Measurements from ENCODE around the gene LMO2.
"Not testable (repeated sequence)": the region's sequence is repeated elsewhere in the genome, so short reads cannot be mapped to it uniquely, and the experiment has no call there.

The LMO2 gene

DNA sequence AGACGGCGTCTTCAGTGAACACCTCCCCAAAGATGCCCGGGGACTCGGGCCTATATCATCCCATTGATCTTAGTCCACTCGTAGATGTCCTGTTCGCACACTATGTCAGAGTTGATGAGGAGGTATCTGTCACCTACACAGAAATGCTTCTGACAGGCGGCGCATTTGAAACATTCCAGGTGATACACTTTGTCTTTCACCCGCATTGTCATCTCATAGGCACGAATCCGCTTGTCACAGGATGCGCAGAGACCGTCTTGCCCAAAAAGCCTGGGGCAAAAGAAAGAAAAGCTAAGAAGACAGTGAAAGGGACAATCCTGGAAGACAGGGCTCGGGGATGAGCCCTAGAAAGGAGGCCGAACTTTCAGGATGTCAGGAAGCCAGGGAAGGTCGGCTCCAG lies 32.6 kb downstream of the LMO2 start:
- DNase-seq, result no peak

DNA sequence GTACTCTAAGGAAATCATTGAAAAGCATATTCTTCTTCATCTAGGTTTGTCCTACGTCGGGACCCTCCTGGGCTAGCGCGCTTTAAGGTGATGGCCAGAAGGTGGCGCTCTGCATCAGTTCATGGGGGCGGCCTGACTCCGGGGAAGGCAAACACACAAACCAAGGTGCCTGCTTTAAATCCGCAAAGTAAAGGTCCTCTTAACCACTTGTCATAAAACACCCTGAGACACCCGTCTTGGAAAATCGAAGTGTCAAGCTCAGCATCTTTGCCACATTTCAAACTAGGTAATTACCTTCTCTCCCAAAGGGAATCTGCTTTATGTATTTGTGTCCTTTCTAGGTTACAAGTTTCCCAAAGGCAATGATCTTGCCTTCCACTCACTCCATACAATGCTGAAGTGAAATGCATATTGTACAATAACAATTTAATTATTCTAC lies 33.9 kb downstream of the LMO2 start:
- peak; percentile 59 for DNase-seq

DNA sequence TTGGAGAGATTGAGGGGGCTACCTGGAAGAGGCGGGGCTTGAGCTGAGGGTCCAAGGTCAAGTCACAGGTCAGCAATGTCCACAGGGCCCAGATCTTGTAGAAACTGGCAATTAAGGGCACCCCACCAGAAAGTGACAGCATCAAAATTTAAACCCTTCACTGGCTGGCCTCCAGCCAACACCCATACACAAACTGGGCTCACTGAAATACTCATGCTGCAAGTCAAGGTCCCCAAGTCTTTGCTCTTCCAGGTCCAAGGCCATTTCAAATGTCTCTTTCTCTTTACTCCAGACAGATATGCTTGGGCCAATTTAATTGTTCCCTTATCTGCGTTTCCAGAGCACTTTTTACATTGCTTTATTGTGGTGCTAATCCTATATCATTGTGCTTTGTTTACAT lies 36.4 kb downstream of the LMO2 start:
- no peak for DNase-seq

DNA sequence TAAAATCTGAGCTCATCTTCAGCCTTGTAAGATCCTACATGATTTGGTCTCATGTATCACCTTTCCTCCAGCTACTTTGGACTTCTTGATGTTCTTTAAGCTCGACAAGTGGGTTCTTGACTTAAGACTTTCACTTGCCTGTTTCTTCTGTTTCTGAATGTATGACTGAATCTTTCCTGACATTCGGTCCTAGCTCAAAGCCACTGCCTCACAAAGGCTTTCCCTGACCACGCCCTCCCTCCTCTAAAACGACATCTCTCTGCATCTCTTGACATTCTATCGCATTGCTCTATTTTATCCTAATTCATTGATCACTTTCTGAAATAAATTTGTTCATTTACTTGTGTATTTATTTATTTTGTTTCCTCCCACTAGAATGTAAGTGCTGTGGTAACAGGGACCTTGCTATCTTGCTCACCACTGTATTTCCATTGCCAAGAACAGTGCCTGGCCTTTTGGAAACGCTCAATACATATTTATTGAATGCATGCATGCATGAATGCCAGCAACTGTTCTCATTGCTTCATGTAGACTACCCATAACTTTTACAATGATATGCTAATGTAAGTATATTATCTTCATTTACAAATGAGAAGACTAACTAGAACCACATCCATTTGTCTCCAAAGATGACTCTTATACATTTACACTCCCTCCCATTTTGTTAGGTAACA lies 43.0 kb downstream of the LMO2 start:
- DNase-seq, result no peak

DNA sequence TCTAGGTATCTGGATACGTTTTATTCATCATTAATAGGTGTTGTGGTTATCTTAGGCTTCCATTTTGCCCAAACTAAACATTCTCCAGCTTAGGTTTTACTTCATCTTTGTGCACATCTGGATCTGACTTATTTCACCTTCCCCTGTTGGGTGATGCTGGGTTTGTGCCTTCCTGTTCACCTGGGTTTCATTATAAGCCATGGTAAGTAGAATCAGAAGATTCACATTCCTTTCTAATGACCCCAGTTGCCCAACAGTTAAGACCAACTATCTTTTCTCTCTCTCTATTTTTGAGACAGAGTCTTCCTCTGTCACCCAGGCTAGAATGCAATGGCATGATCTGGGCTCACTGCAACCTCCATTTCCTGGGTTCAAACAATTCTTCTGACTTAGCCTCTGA lies 44.6 kb downstream of the LMO2 start:
- DNase-seq, result no peak

DNA sequence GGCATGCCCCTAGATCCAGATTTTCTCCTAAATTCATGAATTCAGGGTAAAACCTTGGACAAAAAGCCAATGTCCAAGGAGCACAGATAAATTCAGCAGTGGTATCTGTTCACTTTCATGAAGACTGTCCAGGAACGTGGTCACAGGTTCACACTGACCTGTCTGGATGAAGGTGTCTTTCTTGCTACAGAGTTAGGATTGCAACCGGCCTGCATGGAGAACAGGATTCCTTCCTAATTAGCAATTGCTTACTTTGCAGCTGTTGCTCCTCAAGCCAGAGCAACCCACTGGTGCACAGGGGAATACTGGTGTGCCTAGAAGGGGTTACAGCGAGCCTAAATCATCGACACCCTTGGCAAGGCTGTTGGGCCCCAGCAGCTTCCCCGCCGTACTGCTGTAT lies 47.6 kb downstream of the LMO2 start:
- DNase-seq, result no peak

DNA sequence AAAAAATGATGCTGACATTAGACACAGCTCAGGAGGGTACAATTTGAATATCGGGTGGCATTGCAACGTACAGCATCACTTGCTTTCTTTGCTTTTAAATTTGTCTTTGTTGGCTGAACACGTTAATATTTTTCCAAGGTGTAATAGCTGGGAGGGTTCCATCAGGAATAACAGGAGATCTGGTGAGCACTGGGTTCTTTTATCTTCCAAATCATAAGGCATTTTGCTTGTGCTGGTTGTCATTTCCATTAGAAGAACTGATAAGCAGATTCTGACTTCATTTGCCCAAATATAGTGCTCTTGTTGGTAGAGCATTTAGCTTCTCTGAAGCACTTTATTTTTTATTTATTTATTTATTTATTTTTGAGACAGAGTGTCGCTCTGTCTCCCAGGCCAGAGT lies 48.9 kb downstream of the LMO2 start:
- DNase-seq, result no peak

DNA sequence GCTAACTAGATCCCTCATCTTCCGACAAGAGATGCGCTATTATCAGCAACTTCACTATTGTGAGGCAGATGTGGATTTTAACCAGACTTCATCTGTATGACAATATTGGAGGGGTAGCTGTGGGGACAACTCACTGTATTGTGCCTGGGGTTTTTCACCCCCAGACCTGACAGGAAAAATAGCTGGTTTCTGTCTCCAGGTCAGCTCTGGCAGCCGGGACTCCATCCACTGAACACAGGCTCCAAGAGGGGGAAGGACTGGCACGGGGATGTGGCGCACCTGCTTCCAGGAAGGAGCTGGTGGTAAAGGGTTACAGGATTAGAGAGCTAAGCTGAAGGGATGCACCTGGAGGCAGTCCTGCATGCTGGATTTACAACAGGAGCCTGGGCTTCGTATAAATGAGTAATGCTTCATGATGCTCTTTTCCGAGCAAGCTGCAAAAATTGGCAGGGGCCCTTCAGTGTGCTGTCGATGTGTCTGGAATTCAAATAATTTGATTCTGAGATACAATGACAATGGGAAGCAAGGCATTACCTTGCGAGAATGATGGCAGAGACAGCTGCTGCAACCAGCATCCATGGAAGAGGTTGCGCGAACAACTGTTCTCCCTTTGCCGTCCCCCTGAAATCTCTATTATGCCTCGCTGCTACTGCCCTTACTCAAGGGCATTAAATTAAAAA lies 49.5 kb downstream of the LMO2 start:
- DNase-seq, result no peak

DNA sequence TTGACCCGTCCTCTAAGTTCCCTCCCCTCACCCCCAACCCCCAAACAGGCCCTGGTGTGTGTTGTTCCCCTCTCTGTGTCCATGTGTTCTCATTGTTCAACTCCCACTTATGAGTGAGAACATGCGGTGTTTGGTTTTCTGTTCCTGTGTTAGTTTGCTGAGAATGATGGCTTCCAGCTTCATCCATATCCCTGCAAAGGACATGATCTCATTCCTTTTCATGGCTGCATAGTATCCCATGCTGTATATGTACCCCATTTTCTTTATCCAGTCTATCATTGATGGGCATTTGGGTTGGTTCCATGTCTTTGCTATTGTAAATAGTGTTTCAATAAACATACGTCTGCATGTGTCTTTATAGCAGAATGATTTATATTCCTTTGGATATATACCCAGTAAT lies 53.6 kb downstream of the LMO2 start:
- DNase-seq, result not testable (repeated sequence)

DNA sequence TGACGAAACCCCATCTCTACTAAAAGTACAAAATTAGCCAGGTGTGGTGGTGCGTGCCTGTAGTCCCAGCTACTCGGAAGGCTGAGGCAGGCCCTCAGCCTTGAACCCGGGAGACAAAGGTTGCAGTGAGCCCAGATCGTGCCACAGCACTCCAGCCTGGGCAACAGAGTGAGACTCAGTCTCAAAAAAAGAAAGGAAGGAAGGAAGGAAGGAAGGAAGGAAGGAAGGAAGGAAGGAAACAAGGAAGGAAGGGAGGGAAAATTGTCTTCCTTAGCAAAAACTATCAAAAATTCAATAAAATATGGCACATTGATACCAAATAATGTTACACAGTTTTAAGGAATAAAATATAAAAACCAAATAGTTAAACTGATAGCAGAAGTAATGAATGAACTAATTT lies 54.5 kb downstream of the LMO2 start:
- DNase-seq, result not testable (repeated sequence)

DNA sequence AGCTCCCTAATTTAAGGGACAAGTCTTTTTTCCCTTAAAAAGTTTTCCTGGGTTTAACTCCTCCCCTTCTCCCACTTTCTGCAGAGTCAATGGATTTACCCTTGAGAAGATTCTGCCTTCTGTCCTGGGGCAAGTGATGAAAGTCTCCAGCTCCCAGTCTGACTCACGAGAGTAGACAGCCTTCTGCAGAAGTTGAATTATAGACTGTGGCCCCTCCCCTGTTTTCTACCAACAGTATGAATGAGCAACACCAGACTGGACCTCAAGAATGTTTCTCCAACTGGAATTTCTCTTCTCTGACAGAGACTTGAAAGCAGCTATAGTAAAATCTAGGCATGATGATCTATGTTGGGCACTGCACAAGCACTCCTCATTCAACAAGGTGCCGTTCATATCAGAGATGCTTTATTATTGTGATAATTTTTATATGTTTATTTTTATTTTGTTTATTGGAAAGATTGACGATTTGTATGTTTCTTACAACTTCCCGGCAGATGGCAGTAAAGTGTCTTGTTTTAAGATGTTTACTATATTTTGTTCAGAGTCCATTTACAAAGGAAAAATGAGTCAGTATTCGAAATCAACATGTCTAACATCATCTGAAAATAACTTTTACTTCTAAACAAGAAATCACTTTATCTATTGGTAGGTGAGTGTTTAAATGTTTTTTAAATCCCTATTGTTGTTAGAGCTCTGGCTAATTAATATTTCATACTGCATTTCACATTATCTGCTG lies 56.6 kb downstream of the LMO2 start:
- DNase-seq, result no peak

DNA sequence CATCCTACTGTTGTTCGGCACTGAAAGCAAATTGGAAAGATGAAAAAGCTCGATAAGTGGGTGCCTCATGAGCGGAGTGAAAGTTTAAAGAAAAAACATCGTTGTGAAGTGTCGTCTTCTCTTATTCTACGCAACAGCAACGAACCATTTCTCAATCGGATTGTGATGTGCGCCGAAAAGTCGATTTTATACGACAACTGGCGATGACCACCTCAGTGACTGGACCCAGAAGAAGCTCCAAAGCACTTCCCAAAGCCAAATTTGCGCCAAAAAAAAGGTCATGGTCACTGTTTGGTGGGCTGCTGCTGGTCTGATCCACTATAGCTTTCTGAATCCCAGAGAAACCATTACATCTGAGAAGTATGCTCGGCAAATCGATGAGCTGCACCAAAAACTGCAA lies 59.2 kb downstream of the LMO2 start:
- DNase-seq, result no peak

DNA sequence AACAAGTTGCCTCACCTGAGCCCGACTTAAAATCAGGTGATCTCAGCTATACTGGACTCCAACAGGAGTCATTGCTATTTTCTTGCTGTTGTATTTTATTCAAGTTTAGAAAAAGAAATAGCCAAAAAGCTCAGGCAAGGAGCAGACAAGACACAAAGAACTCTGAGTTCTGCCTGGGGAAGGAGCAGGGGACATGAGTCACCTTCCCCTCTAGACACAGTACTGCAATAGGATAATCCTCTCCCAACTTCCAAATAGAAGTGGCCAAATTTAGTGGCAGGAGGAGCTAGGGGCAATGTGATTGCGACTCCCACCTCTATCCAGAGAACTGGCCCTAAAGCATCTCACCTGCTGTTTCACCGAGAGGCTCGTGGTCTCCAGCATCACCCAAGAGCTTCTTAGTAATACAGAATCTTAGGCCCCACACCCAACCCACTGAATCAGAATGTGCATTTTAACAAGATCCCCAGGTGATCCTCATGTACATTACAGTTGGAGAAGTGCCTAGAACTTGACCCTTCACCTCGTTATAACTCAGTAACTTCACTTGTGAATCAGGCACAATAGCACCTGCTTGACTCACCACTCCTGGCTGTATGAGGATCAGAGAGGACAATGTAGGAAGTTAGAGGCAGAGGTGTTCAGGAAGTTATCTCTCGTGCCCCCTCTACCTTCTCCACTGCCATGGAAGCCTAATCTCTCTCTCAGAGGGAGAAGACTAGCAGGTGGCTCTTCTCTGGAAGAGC lies 60.8 kb downstream of the LMO2 start:
- no peak for DNase-seq

DNA sequence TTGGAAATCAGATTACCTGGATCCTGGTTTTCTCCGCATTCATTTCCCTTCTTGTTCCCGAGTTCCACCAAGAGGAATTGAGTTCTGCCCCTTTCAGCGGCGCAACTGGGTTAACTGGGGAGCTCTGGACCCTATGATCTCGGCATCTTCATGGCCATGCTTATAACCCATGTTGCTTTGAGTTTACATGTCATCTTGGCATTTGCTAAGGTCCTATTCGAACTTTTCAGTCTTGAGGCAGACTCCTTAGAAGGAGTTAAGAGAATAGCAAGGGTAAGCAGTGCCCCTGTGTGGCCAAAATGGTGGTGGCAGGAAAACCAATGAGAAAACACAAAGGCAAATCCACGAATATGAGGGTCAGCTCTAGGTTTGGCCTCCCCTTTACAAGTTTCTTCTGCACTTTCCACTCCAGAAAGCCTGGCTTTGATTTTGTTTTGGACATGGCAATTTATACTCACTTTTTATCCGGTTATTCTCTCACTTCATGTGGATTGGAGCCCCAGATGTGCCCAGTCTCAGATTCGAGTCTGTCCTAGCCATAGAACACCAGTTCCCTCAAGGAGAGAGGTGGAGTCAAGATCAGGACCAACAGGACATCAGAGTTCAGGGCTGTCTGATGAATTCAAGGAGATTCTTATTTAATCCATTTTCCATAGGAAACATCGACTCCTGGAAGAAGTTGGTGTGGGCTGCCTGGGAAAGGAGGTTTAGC lies 62.3 kb downstream of the LMO2 start:
- DNase-seq, result peak; percentile 40

DNA sequence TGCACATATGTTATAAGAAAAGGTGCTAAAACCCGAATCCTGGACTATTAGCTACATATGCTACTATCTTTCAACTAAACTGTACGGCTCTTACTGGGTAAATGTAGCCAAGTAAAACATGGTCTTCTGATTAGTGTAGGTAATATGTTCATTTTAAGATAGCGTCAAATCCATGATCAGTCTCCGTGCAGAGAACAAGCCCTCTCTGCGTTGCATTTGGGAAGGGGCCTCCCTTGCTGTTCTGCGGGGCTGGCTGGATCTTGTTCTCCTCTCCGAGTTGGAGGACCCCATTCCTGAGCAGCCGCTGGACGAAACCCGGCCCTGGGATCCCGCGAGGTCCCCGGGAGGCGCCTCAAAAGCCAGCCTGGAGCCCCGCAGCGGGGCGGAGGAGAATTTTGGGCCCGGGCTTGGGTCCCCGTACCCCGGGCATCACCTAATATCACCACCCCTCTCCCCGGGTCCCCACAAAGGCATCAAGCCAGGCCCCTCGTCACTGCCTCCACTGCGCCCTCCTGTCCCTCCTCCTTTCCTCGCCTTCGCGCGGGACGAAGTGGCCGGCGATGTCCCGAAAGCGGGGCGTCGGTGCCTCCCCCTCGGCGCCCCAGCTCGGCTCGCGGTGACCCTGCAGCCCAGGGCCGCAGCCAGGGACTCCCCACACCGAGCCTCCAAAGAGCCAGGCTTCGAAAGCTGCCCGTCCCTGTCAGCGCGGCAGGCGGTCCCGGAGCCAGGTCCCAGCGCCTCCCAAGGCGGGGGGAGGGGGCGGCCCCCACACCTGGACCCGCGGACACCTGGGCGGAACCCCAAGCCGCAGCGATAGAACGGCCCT lies 63.1 kb downstream of the LMO2 start:
- DNase-seq, result no peak

DNA sequence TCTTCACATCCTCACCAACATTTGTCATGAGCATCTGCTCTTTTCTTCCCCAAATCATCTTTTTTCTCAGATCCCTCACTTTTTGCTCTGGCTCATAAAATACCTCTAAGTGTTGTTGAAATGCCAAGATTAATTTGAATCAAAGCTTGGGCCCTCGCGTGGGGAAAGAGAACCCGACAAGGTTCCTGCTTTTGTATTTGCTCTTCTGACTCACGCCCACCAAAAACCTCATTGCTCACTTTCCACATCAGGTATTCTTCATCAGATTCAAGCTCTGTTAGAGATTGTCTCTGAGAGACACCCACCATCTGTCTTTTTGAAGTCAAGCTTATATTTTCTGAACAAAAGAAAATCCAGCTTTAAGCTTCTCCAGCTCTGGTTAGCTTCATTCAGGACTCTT lies 64.7 kb downstream of the LMO2 start:
- no peak for DNase-seq

DNA sequence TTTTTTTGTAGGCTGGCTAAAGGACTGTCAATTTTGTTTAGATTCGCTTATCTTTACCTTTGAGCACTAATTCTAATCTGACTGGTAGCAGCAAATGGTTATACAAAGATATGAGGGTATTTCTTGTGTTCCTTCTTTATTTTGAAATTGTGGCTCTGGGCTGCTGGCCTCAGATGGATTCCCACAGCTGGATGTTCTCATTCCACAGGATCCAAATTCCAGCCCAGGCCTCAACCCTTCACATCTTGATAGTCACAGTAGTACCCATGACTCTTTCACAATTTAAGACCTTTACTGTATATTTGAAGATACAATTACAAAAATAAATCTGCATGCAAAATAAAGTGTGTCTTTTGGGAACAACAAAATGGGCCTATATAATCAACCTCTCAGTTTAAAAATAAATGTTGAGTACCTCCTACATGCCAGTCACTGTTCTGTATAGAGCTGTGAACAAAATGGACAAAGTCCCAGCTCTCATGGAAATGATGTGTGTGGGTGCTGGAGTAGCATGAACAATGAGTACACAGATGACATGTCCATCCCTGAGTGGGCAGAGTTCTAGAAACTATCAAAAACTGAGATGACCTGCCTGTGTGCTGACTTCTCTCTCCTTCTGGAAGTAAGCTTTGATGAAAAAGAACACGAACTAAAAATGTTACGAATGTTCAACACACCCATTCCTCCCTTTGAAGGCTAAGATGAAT lies 65.9 kb downstream of the LMO2 start:
- DNase-seq, result no peak

DNA sequence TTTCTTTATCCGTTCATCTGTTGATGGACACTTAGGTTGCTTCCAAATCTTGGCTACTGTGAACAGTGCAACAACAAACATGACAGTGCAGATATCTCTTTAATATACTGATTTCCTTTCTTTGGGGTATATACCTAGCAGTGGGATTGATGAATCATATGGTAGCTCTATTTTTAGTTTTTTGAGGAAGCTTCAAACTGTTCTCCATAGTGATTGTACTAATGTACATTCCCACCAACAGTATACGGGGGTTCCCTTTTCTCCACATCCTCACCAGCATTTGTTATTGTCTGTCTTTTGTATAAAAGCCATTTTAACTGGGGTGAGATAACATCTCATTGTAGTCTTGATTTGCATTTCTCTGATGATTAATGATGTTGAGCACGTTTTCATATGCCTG lies 68.9 kb downstream of the LMO2 start:
- DNase-seq, result not testable (repeated sequence)

DNA sequence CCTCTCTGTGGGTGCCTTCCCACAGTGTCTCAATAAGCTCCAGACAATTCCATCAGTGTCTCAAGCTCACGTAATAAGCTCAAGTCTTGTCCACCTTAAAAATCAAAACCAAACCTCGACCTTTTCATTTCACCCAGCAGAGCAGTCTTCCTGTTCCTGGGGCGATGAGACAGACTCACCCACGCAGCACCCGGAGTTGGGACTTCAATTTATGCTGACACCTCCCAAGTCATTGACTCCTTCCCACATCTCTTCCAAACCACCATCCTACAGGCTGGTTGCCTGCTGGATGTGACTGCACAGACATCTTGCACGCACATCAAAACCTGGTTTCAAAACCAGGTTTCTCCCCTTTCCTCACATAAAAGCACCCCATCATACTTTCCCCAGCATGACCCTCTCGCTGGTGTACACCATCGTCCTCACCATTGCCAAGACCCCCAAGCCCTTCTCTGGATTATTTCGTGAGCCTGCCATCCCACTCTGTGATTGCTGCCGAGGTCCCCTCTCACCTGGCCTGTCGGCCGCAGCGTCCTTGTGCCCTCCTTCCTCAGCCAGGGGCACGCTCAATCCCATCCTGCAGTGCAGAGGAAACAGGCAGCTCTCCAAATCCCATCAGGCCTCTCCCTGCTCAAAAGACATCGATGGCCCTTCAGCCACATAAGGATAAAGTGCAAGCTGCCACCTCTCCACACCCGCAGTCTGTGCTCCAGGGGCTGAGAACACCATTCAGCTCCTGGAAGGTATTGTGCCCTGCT lies 72.4 kb downstream of the LMO2 start:
- DNase-seq, result no peak
